ENCODE data around the gene CENPW.

CENPW gene

GRCh38 chr6:126361832-126362440 is 22.0 kb downstream of the CENPW start:
- no peak for DNase-seq (ENCODE audit: low read depth, low spot score)
- no peak for TF ChIP-seq CTCF (IDR thresholded peaks at IDR 0.05; ENCODE audit: low read depth, low read length)
- in situ Hi-C loops (cut with HindIII; ENCODE audit: low sequenced_read_pairs) = no loop called here
- no peak overlapping the region for H3K4me3 ChIP-seq (ENCODE audit: low read depth, low read length)

GRCh38 chr6:126367849-126368248 is 27.9 kb downstream of the CENPW start:
- in situ Hi-C loops (cut with HindIII; ENCODE audit: low sequenced_read_pairs) = no loop called here
- no peak for TF ChIP-seq CTCF (IDR thresholded peaks at IDR 0.05; ENCODE audit: low read depth, low read length)
- no peak overlapping the region for H3K4me3 ChIP-seq (ENCODE audit: low read depth, low read length)
- DNase-seq (ENCODE audit: low read depth, low spot score) = no peak

GRCh38 chr6:126372626-126373025 is 32.7 kb downstream of the CENPW start:
- DNase-seq (ENCODE audit: low read depth, low spot score) = no peak
- in situ Hi-C loops (cut with HindIII; ENCODE audit: low sequenced_read_pairs) = no loop called here
- H3K4me3 ChIP-seq (ENCODE audit: low read depth, low read length) = no peak overlapping the region
- TF ChIP-seq CTCF (IDR thresholded peaks at IDR 0.05; ENCODE audit: low read depth, low read length) = no peak

GRCh38 chr6:126373344-126373743 is 33.4 kb downstream of the CENPW start:
- TF ChIP-seq CTCF (IDR thresholded peaks at IDR 0.05; ENCODE audit: low read depth, low read length) = no peak
- no peak for DNase-seq (ENCODE audit: low read depth, low spot score)
- in situ Hi-C loops (cut with HindIII; ENCODE audit: low sequenced_read_pairs) = no loop called here
- H3K4me3 ChIP-seq (ENCODE audit: low read depth, low read length) = no peak overlapping the region

- TF ChIP-seq CTCF (IDR thresholded peaks at IDR 0.05; ENCODE audit: low read depth, low read length) = no peak
- no peak overlapping the region for H3K4me3 ChIP-seq (ENCODE audit: low read depth, low read length)
- DNase-seq (ENCODE audit: low read depth, low spot score) = no peak
- in situ Hi-C loops (cut with HindIII; ENCODE audit: low sequenced_read_pairs) = no loop called here
Measured at GRCh38 chr6:126374372-126374771, 34.5 kb downstream of the CENPW start.

- H3K4me3 ChIP-seq (ENCODE audit: low read depth, low read length) = no peak overlapping the region
- no peak for DNase-seq (ENCODE audit: low read depth, low spot score)
- in situ Hi-C loops (cut with HindIII; ENCODE audit: low sequenced_read_pairs) = no loop called here
- TF ChIP-seq CTCF (IDR thresholded peaks at IDR 0.05; ENCODE audit: low read depth, low read length) = no peak
Measured at GRCh38 chr6:126376682-126377081, 36.8 kb downstream of the CENPW start.

Data from astrocyte of the spinal cord (primary cell).